Transverse colon (tissue), 4 donors: ENCODE results near the gene FBXL19. TPM values are rescaled to one million over a fixed set of nuclear protein-coding genes. Genes with fewer than 3 reads are reported as not detected.

Experiments used
- DNase-seq: peaks from one replicate; pipeline ENCODE4 v3.0.0-alpha.2; 2019
- H3K27ac ChIP-seq, 4 donors: fragments of 200-600 bp; sonication (generic); 2 replicates each; pipeline ENCODE4 v1.5.1; 2016 to 2018; ENCODE audit warnings: inconsistent platforms in 4 of 4
- H3K27me3 ChIP-seq: fragments of 200-600 bp; sonication (generic); 2 replicates; pipeline ENCODE4 v1.5.1; 2017; ENCODE audit warnings: inconsistent platforms
- H3K36me3 ChIP-seq, 4 donors: fragments of 200-600 bp; sonication (generic); 2 replicates each; pipeline ENCODE4 v1.5.1; 2017 to 2019; ENCODE audit warnings: inconsistent platforms in 4 of 4
- H3K4me1 ChIP-seq, 4 donors: fragments of 200-600 bp; sonication (generic); 2 replicates each; pipeline ENCODE4 v1.5.1; 2017 to 2020; ENCODE audit warnings: inconsistent platforms in 4 of 4
- H3K4me3 ChIP-seq, 4 donors: fragments of 200-600 bp; sonication (generic); 1 replicate in 1 of 4; 2 replicates in 3 of 4; pipeline versions ENCODE4 v1.5.1 to v1.6.1; 2017 to 2019; ENCODE audit warnings: inconsistent platforms in 4 of 4
- H3K9me3 ChIP-seq, 2 donors: fragments of 200-600 bp; sonication (generic); 2 replicates each; pipeline ENCODE4 v1.5.1; 2017 to 2019; ENCODE audit warnings: inconsistent platforms in 2 of 2
- EP300 ChIP-seq: sonication (generic); formaldehyde crosslinking; IDR thresholded peaks from one replicate; pipeline ENCODE4 v1.6.1; 2017; ENCODE audit warnings: antibody characterized with exemption, low read depth
- POLR2A ChIP-seq: fragments of 450-650 bp; IDR thresholded peaks from one replicate; pipeline ENCODE4 v1.6.1; 2016; ENCODE audit warnings: antibody characterized with exemption, mild to moderate bottlenecking, moderate library complexity
- POLR2AphosphoS5 ChIP-seq, 3 donors: sonication (generic); formaldehyde crosslinking; IDR thresholded peaks; one replicate each; pipeline ENCODE4 v1.6.1; 2016; ENCODE audit warnings: antibody characterized with exemption in 3 of 3
- WGBS, 2 donors: methylation state at CpG; one replicate each; pipeline ENCODE4 v1.1.5; 2018; ENCODE audit warnings: low coverage in 1 of 2; 5-methylcytosine and 5-hydroxymethylcytosine counted together
- in situ Hi-C, 4 donors: fragments of 200-750 bp; cut with MboI; loops; one replicate each; pipeline versions ENCODE4 v1.15.0 to v1.15.1; 2017; ENCODE audit warnings: low sequenced_read_pairs in 3 of 4, low pct_ligation_motif_present in 1 of 4, low pct_unique_long_range_greater_than_20kb in 1 of 4
- intact Hi-C: fragments of 100-400 bp; cut with DNase I; formaldehyde crosslinking; loops from one replicate; pipeline ENCODE4 v1.15.1; 2023; ENCODE audit warnings: low total_unique reads
- total RNA-seq, 4 donors: library from RNA; depleted of rRNA; stranded (reverse); fragments of >200 nt; gene quantifications; one replicate each; pipeline ENCODE4 v1.1.0, GENCODE V29; 2016
- TF ChIP-seq, protein P1 (sequence below), 5 experiments: fragments of 200-600 bp in 3 of 5; fragments of 450-650 bp in 2 of 5; sonication (generic) in 3 of 5; IDR thresholded peaks; 1 replicate in 2 of 5; 2 replicates in 3 of 5; pipeline ENCODE4 v1.5.1; 2016 to 2017; ENCODE audit warnings: antibody characterized with exemption in 5 of 5, inconsistent platforms in 3 of 5, mild to moderate bottlenecking in 2 of 5, moderate library complexity in 1 of 5

The FBXL19 gene
- total RNA-seq, 4 donors from 2014 or later = 19.3 to 45.3 (median 20.3) TPM

DNA sequence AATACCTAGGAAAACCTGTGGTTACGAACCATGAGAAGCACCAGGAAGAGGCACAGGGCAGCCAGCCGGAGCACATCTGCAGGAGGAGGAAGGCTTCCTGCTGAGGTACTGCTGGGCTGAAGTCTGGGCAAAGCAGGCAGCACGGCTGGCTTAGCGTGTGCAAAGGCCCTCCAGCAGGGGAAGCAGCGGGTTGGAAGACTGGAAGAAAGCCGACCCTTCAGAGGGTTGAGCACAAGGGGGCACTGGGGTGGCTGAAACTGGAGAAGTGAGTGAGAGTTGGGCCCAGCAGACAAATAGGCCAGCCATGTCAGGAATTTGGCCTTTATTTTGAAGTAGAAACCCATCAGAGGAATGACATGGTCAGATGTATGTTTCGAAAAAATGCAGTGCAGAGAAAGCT is 49.5 kb downstream of the FBXL19 start:
- in situ Hi-C loops = loop anchor here in 1 of 4 donors (25.0 kb wide), 1 partner anchor 739 kb away; a partner anchor contains a TSS
- no peak overlapping the region for H3K27ac ChIP-seq
- no peak overlapping the region for H3K4me3 ChIP-seq
- no peaks in the 10 kb centered on the region for H3K4me1 ChIP-seq
- H3K36me3 ChIP-seq = peaks cover 0 to 67% (median 29%) of the 10 kb centered on the region in 4 donors
- 81 to 92% methylated on average over 6 to 7 of the region's 7 CpGs for WGBS, 2 donors
- DNase-seq = no peak
- TF ChIP-seq POLR2A = no peak
- TF ChIP-seq, protein P1, sequence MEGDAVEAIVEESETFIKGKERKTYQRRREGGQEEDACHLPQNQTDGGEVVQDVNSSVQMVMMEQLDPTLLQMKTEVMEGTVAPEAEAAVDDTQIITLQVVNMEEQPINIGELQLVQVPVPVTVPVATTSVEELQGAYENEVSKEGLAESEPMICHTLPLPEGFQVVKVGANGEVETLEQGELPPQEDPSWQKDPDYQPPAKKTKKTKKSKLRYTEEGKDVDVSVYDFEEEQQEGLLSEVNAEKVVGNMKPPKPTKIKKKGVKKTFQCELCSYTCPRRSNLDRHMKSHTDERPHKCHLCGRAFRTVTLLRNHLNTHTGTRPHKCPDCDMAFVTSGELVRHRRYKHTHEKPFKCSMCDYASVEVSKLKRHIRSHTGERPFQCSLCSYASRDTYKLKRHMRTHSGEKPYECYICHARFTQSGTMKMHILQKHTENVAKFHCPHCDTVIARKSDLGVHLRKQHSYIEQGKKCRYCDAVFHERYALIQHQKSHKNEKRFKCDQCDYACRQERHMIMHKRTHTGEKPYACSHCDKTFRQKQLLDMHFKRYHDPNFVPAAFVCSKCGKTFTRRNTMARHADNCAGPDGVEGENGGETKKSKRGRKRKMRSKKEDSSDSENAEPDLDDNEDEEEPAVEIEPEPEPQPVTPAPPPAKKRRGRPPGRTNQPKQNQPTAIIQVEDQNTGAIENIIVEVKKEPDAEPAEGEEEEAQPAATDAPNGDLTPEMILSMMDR (IDR thresholded peaks at IDR 0.05) = no peak
- TF ChIP-seq POLR2AphosphoS5 (IDR thresholded peaks at IDR 0.05) = no peak
- TF ChIP-seq EP300 = no peak
- H3K9me3 ChIP-seq = no peaks in the 10 kb centered on the region
- no peaks in the 10 kb centered on the region for H3K27me3 ChIP-seq
- intact Hi-C loops = no loop called here

- 95% methylated on average over 4 to 6 of the region's 6 CpGs for WGBS, 2 donors
- peaks cover 0 to 65% (median 25%) of the 10 kb centered on the region in 4 donors for H3K36me3 ChIP-seq
- H3K27ac ChIP-seq = no peak overlapping the region
- no peaks in the 10 kb centered on the region for H3K27me3 ChIP-seq
- no peak overlapping the region for H3K4me3 ChIP-seq
- in situ Hi-C loops (loop anchor here in 1 of 4 donors (25.0 kb wide), 1 partner anchor 738 kb away; a partner anchor contains a TSS), intact Hi-C loops (no loop called here)
- H3K4me1 ChIP-seq = no peaks in the 10 kb centered on the region
- no peaks in the 10 kb centered on the region for H3K9me3 ChIP-seq
- no peak for TF ChIP-seq EP300
- no peak for TF ChIP-seq POLR2A
- TF ChIP-seq POLR2AphosphoS5 (IDR thresholded peaks at IDR 0.05) = no peak
- DNase-seq = no peak
These were observed 51.0 kb downstream of the FBXL19 start for GRCh38 chr16:30974348-30974747.

- intact Hi-C loops (no loop called here), in situ Hi-C loops (loop anchor here in 3 of 4 donors (25.0 kb wide), 4 partner anchors 186 to 886 kb away; partner anchors contain the start of genes COX6A2 (in 2 of the 3), ZNF267 (in 2 of the 3), ZNF843 (in 2 of the 3) and ARMC5 (in 1 of the 3))
- H3K27me3 ChIP-seq = no peaks in the 10 kb centered on the region
- TF ChIP-seq POLR2AphosphoS5 (IDR thresholded peaks at IDR 0.05) = no peak
- TF ChIP-seq POLR2A = no peak
- TF ChIP-seq, protein P1 (IDR thresholded peaks at IDR 0.05) = no peak
- no peak for TF ChIP-seq EP300
- H3K27ac ChIP-seq = no peak overlapping the region
- WGBS, 2 donors = 79% methylated on average over 4 of the region's 4 CpGs
- no peak overlapping the region for H3K4me3 ChIP-seq
- no peak for DNase-seq
- peaks cover 0 to 57% (median 22%) of the 10 kb centered on the region in 4 donors for H3K36me3 ChIP-seq
- no peaks in the 10 kb centered on the region for H3K4me1 ChIP-seq
- no peaks in the 10 kb centered on the region for H3K9me3 ChIP-seq
These were observed 53.1 kb downstream of the FBXL19 start for GRCh38 chr16:30976486-30976885.

GRCh38 chr16:30977502-30977901 is 54.1 kb downstream of the FBXL19 start:
- no peak overlapping the region for H3K4me3 ChIP-seq
- no peaks in the 10 kb centered on the region for H3K9me3 ChIP-seq
- H3K4me1 ChIP-seq = no peaks in the 10 kb centered on the region
- in situ Hi-C loops (loop anchor here in 3 of 4 donors (25.0 kb wide), 4 partner anchors 185 to 885 kb away; partner anchors contain the start of genes COX6A2 (in 2 of the 3), ZNF267 (in 2 of the 3), ZNF843 (in 2 of the 3) and ARMC5 (in 1 of the 3)), intact Hi-C loops (no loop called here)
- 86% methylated on average over 17 of the region's 17 CpGs; no CpG with 5 or more reads in 1 of the 2 donors for WGBS, 2 donors
- TF ChIP-seq, protein P1 (IDR thresholded peaks at IDR 0.05) = no peak
- no peak for TF ChIP-seq POLR2AphosphoS5 (IDR thresholded peaks at IDR 0.05)
- no peak for TF ChIP-seq EP300
- TF ChIP-seq POLR2A = no peak
- no peaks in the 10 kb centered on the region for H3K27me3 ChIP-seq
- H3K27ac ChIP-seq = no peak overlapping the region
- H3K36me3 ChIP-seq = peaks cover 0 to 47% (median 17%) of the 10 kb centered on the region in 4 donors
- no peak for DNase-seq
